AG04449 (cell line): ENCODE results near the gene SPINK5.

Source experiments
- CTCF ChIA-PET: fragments of 350-600 bp; formaldehyde crosslinking; extraction: SDS; loops from one replicate; lab custom pipeline; 2021; ENCODE audit warnings: antibody characterized with exemption; lab: Yijun Ruan, JAX
- POLR2A ChIA-PET: fragments of 400-600, 350-600 bp; formaldehyde crosslinking; extraction: SDS; loops from one replicate; lab custom pipeline; 2020; ENCODE audit warnings: antibody characterized with exemption, inconsistent platforms; lab: Yijun Ruan, JAX
- DNase-seq: peaks from one replicate; pipeline ENCODE4 v3.0.0-alpha.2; 2010; ENCODE audit warnings: low read depth, low spot score
- H3K4me3 ChIP-seq: 2 replicates; pipeline ENCODE4 v1.5.1; 2011; ENCODE audit warnings: low read depth, mild to moderate bottlenecking, control low read depth, low read length
- CTCF ChIP-seq: IDR thresholded peaks from one replicate; pipeline ENCODE4 v1.5.1; 2011; ENCODE audit warnings: mild to moderate bottlenecking, moderate library complexity, low read length, control low read depth, inconsistent platforms; ENCODE audit not compliant: insufficient read depth; ENCODE audit errors: missing control alignments

The SPINK5 gene

DNA sequence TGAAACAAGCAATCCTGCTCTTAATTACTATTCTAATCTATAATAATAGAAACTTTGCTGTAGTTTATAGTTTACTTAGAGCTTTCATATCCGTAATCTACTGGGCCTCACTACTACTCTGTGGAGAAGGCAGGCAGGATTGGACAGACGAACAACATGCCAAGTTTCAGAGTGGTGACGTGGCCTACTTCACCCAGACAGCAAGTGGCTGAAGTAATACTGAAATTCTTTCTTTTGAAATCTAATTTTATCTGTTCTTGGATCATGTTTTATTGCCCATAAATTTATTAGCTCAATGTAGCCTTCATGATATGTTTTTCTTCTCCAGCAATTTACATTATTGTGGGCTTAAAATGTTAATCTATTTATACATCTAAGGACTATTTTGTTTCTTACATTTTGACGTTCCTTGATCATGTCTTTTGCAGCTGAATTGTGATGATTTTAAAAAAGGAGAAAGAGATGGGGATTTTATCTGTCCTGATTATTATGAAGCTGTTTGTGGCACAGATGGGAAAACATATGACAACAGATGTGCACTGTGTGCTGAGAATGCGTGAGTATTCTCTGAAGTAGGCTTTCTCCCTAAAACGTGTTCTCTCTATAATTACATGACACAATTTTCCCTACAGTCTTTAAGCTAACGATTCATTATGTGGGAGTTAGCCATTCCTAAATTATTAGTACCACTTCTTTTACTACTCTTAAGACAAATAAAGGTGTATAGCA is 22.4 kb downstream of the SPINK5 start:
- no peak for TF ChIP-seq CTCF
- POLR2A ChIA-PET, result no interaction called here
- DNase-seq, result no peak
- H3K4me3 ChIP-seq, result no peak overlapping the region
- CTCF ChIA-PET, result interaction anchor here (1.6 kb wide), 1 partner anchor 11 kb away, joined by 3 read pairs; no protein-coding TSS in a partner anchor

GRCh38 chr5:148090146-148090772 is 26.5 kb downstream of the SPINK5 start:
- ChIA-PET CTCF (no interaction called here), POLR2A (no interaction called here)
- DNase-seq, result no peak
- no peak for TF ChIP-seq CTCF
- H3K4me3 ChIP-seq, result no peak overlapping the region

DNA sequence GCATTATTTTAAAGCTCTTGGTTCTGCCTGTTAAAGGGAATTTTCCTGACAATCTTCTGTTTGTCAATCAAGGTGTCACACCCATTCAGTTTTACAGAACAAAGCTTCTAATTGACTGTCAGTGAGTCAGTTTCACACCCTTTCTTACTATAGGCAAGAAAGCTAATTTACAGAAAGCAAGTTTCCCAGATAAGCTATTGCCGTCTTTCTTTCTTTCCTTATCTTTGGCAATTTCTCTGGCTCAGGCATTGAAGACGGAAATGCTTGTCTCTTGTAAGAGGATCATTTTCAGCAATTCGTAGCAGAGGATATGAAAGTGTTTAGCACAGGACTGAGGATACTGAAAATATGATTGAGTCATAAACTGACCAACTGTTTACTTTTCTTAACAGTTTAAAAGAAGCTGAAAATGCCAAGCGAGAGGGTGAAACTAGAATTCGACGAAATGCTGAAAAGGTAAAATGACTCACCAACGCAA is 27.0 kb downstream of the SPINK5 start:
- DNase-seq, result no peak
- no peak for TF ChIP-seq CTCF
- no peak overlapping the region for H3K4me3 ChIP-seq
- POLR2A ChIA-PET, result no interaction called here
- CTCF ChIA-PET, result no interaction called here

DNA sequence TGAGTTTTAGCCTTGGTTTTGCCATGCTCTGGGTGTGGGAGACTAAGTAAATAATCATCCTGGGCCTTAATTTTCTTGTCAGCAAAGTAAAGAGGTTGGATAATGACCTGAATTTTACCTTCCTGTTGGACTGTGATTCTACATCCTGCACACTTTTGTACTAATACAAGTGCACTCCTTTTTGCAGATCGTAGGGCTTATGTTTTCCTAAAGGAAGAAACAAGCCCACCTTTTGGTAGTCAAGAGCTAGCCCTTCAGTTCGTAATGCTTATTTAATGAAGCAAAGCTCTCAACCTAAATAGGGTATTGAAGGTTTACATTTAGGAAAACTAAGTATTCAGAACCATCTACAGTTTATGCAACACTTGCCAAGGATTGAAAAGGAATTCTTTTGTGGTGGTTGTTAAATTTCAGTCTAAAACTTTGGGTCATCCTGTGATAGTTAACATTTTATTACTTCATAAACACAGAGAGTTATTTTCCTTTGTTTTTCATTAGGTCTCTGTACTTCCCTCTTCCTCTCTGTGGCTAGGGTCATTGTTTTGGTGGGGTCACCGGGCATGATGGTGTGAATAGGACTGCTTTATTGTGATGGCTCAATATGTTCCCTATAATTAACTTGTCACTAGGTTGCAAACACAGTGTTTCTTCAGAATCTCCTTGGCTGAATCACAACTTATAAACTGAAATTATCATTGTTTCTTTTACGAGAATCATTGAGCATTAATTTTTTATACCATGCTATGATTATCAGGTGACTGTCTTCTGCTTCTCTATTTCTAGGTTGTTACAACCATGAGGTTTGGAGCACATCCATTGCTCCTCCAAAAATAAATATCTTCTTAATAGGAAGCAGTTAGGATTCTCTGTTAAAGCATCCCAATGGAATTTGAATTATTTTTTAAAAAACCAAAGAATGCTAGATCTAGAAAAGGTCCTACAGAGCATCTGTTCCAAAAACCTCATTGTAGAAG is 28.5 kb downstream of the SPINK5 start:
- ChIA-PET POLR2A (no interaction called here), CTCF (no interaction called here)
- DNase-seq, result no peak
- TF ChIP-seq CTCF, result no peak
- H3K4me3 ChIP-seq, result no peak overlapping the region

DNA sequence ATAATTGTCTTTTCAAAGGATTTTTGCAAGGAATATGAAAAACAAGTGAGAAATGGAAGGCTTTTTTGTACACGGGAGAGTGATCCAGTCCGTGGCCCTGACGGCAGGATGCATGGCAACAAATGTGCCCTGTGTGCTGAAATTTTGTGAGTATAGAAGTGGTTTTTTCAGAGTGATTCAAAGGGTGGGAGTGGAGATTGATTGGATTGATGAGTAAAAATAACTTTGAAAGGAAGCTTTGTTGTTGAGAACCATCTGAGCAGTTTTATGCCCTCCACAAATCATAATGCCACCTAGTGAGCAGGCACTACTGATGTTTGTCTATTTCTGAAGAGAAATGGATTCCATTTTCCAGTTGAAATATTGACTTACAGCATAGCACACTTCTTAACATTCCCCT is 30.6 kb downstream of the SPINK5 start:
- ChIA-PET CTCF (no interaction called here), POLR2A (no interaction called here)
- no peak for TF ChIP-seq CTCF
- no peak for DNase-seq
- H3K4me3 ChIP-seq, result no peak overlapping the region
